Keratinocyte (primary cell): ENCODE results near the gene NAA50. TPM values are rescaled to one million over a fixed set of nuclear protein-coding genes. Genes with fewer than 3 reads are reported as not detected.

ENCODE experiments used
- DNase-seq: peaks from one replicate; pipeline ENCODE4 v3.0.0-alpha.2; 2011; ENCODE audit warnings: low read depth, missing footprints, low spot score
- FAIRE-seq: peaks from 2 replicates; lab custom pipeline; 2011; peaks lifted over from hg19 to GRCh38; lab: Jason Lieb, UNC
- H2AFZ ChIP-seq: 2 replicates; pipeline ENCODE4 v1.6.0; 2012; ENCODE audit warnings: low read length, control low read depth, inconsistent platforms; ENCODE audit not compliant: control insufficient read depth
- H3K27ac ChIP-seq: 2 replicates; pipeline ENCODE4 v1.5.1; 2011; ENCODE audit warnings: low read length; ENCODE audit not compliant: control insufficient read depth, insufficient read depth
- H3K27me3 ChIP-seq: 3 replicates; pipeline ENCODE4 v1.6.0; 2011; ENCODE audit warnings: low read length; ENCODE audit not compliant: control insufficient read depth, insufficient read depth; ENCODE audit errors: extremely low read depth
- H3K36me3 ChIP-seq, 2 experiments: 2 replicates in 1 of 2; 3 replicates in 1 of 2; pipeline ENCODE4 v1.5.1; 2011; ENCODE audit warnings: low read length in 2 of 2, mild to moderate bottlenecking in 1 of 2; ENCODE audit not compliant: control insufficient read depth in 2 of 2, insufficient read depth in 2 of 2; ENCODE audit errors: extremely low read depth in 1 of 2
- H3K4me1 ChIP-seq: 3 replicates; pipeline ENCODE4 v1.5.1; 2011; ENCODE audit warnings: low read length; ENCODE audit not compliant: control insufficient read depth, insufficient read depth; ENCODE audit errors: extremely low read depth
- H3K4me2 ChIP-seq: 3 replicates; pipeline ENCODE4 v1.6.0; 2011; ENCODE audit warnings: low read depth, low read length; ENCODE audit not compliant: control insufficient read depth, insufficient read depth; ENCODE audit errors: extremely low read depth
- H3K4me3 ChIP-seq, 3 experiments: fragments of 200-600 bp in 1 of 3; sonication (generic) in 1 of 3; 2 replicates in 2 of 3; 3 replicates in 1 of 3; pipeline ENCODE4 v1.5.1; 2011 to 2016; ENCODE audit warnings: low read length in 3 of 3, mild to moderate bottlenecking in 3 of 3, control low read depth in 2 of 3, inconsistent platforms in 1 of 3, low read depth in 1 of 3, mixed read lengths in 1 of 3, mixed run types in 1 of 3, moderate library complexity in 1 of 3; ENCODE audit not compliant: control insufficient read depth in 2 of 3, insufficient read depth in 2 of 3; ENCODE audit errors: extremely low read depth in 1 of 3
- H3K79me2 ChIP-seq: 2 replicates; pipeline ENCODE4 v1.6.0; 2012; ENCODE audit warnings: low read length; ENCODE audit not compliant: control insufficient read depth, insufficient read depth
- H3K9ac ChIP-seq: 3 replicates; pipeline ENCODE4 v1.6.0; 2011; ENCODE audit warnings: low read length; ENCODE audit not compliant: control insufficient read depth, insufficient read depth; ENCODE audit errors: extremely low read depth
- H3K9me1 ChIP-seq: 3 replicates; pipeline ENCODE4 v1.6.0; 2011; ENCODE audit warnings: low read length; ENCODE audit not compliant: control insufficient read depth, insufficient read depth; ENCODE audit errors: extremely low read depth
- H3K9me3 ChIP-seq: 2 replicates; pipeline ENCODE4 v1.5.1; 2012; ENCODE audit warnings: low read depth, low read length; ENCODE audit not compliant: control insufficient read depth
- H4K20me1 ChIP-seq: 3 replicates; pipeline ENCODE4 v1.6.0; 2011; ENCODE audit warnings: low read length; ENCODE audit not compliant: control insufficient read depth, insufficient read depth; ENCODE audit errors: extremely low read depth
- EZH2 ChIP-seq: IDR thresholded peaks from one replicate; pipeline ENCODE4 v1.6.1; 2012; ENCODE audit warnings: inconsistent platforms, mild to moderate bottlenecking, low read length, moderate library complexity
- dilution Hi-C: fragments of 300-500 bp; cut with MboI; formaldehyde crosslinking; loops from one replicate; pipeline ENCODE4 v1.7.0; 2020; ENCODE audit warnings: low sequenced_read_pairs; ENCODE audit not compliant: extremely low pct_ligation_motif_present
- polyA plus RNA-seq, 5 experiments: library from polyadenylated mRNA; depleted of rRNA in 3 of 5; stranded (reverse) in 3 of 5; stranded (forward) in 1 of 5; unstranded in 1 of 5; fragments of >200 nt; gene quantifications; 1 replicate in 1 of 5; 2 replicates in 3 of 5; 3 replicates in 1 of 5; pipeline versions ENCODE4 v1.2.1 to v1.2.3, GENCODE V29; 2011 to 2012; ENCODE audit warnings: missing spikeins in 2 of 5, low read depth in 1 of 5, low replicate concordance in 1 of 5
- TF ChIP-seq, protein P1 (sequence below), 3 experiments: IDR thresholded peaks in 1 of 3; conservative IDR thresholded peaks in 1 of 3; optimal IDR thresholded peaks in 1 of 3; 2 replicates in 2 of 3; 3 replicates in 1 of 3; pipeline versions ENCODE3 to v1.5.1; 2011; ENCODE audit warnings: low read length in 3 of 3, mild to moderate bottlenecking in 3 of 3, moderate library complexity in 2 of 3, control low read depth in 1 of 3, inconsistent platforms in 1 of 3; ENCODE audit not compliant: insufficient read depth in 2 of 3; ENCODE audit errors: extremely low read depth in 1 of 3

Gene NAA50
- polyA plus RNA-seq, 1 donor (not counting 4 experiments of a cell fraction or from before 2014, with no cell fraction given) = 128 TPM

DNA sequence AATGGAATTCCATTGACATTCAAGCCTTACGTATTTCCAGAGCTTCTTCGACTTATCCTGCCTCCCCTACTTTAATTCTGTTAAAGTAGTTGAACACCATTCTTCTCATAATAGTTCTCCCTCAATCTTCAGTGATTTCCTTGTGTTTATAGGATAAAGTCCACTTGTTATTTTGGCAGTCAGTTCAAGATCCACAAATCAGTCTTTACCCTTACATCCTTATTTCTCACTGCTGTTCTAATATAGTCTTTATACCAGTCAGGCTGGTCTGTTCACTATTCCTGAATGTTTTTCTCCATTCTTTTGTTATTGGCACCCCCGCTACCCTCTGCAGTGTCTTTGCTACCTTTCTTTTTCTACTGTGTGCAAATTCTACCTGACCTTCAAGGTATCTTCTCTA lies 30.5 kb upstream of the NAA50 start:
- DNase-seq (no peak), FAIRE-seq (no peak)
- Histone ChIP-seq H3K79me2 (peaks cover 2% of the 10 kb centered on the region), H3K9me3 (no peaks in the 10 kb centered on the region), H3K27ac (no peak overlapping the region), H3K4me2 (no peak overlapping the region), H3K4me1 (peaks cover 5% of the 10 kb centered on the region), H3K36me3 (no peaks in the 10 kb centered on the region), H3K27me3 (no peaks in the 10 kb centered on the region), H3K9ac (no peak overlapping the region), H4K20me1 (no peaks in the 10 kb centered on the region), H3K9me1 (peaks cover 3% of the 10 kb centered on the region), H2AFZ (no peak overlapping the region), H3K4me3 (no peak overlapping the region)
- dilution Hi-C loops = no loop called here
- TF ChIP-seq EZH2 = no peak
- TF ChIP-seq, protein P1, sequence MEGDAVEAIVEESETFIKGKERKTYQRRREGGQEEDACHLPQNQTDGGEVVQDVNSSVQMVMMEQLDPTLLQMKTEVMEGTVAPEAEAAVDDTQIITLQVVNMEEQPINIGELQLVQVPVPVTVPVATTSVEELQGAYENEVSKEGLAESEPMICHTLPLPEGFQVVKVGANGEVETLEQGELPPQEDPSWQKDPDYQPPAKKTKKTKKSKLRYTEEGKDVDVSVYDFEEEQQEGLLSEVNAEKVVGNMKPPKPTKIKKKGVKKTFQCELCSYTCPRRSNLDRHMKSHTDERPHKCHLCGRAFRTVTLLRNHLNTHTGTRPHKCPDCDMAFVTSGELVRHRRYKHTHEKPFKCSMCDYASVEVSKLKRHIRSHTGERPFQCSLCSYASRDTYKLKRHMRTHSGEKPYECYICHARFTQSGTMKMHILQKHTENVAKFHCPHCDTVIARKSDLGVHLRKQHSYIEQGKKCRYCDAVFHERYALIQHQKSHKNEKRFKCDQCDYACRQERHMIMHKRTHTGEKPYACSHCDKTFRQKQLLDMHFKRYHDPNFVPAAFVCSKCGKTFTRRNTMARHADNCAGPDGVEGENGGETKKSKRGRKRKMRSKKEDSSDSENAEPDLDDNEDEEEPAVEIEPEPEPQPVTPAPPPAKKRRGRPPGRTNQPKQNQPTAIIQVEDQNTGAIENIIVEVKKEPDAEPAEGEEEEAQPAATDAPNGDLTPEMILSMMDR (optimal IDR thresholded peaks at IDR 0.05 in 1 of 3, IDR thresholded peaks at IDR 0.05 in 1 of 3, conservative IDR thresholded peaks at IDR 0.05 in 1 of 3; ENCODE audit: extremely low read depth in 1 of 3, insufficient read depth in 2 of 3, low read length in 3 of 3) = no peak

DNA sequence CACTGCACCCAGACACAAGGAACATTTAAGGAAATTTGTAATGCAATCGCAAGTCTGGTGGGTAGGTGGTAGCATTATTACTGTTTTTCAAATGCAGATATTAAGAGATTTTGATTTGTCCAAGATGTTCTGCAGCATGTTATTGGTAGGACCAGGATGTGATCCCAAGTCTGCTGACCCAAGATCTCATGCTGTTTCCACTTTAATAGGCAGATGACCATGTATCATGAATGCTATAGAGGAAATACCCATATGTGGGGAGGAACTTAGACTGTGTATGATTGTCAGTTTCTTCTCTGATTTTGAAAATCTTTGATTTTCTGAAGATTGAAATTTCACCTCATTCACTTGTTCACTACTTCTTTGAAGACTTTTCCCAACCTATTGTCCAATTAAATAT lies 29.5 kb upstream of the NAA50 start:
- Histone ChIP-seq H2AFZ (no peak overlapping the region), H3K36me3 (no peaks in the 10 kb centered on the region)
- DNase-seq = no peak

More for the DNA sequence above, 29.5 kb upstream of the NAA50 start:
- no peak for FAIRE-seq
- H3K27ac ChIP-seq = no peak overlapping the region
- H3K4me2 ChIP-seq = no peak overlapping the region
- peaks cover 3% of the 10 kb centered on the region for H3K9me1 ChIP-seq
- H3K9ac ChIP-seq = no peak overlapping the region
- no peaks in the 10 kb centered on the region for H3K9me3 ChIP-seq
- no peaks in the 10 kb centered on the region for H4K20me1 ChIP-seq
- H3K27me3 ChIP-seq = no peaks in the 10 kb centered on the region
- H3K4me1 ChIP-seq = peaks cover 5% of the 10 kb centered on the region
- no peak overlapping the region for H3K4me3 ChIP-seq
- H3K79me2 ChIP-seq = peaks cover 2% of the 10 kb centered on the region
- TF ChIP-seq, protein P1 (optimal IDR thresholded peaks at IDR 0.05 in 1 of 3, IDR thresholded peaks at IDR 0.05 in 1 of 3, conservative IDR thresholded peaks at IDR 0.05 in 1 of 3; ENCODE audit: extremely low read depth in 1 of 3, insufficient read depth in 2 of 3, low read length in 3 of 3) = no peak
- no peak for TF ChIP-seq EZH2
- dilution Hi-C loops = no loop called here
